ENCODE results near the gene EDC3. TPM values are rescaled to one million over a fixed set of nuclear protein-coding genes. Genes with fewer than 3 reads are reported as not detected.

Gene EDC3
- total RNA-seq, 4 donors from 2014 or later: 10.5 to 20.4 (median 15.0) TPM

- no peak for TF ChIP-seq CTCF (IDR thresholded peaks at IDR 0.05; ENCODE audit: low read depth)
Observed at GRCh38 chr15:74669627-74670026, 26.2 kb downstream of the EDC3 start.

GRCh38 chr15:74667975-74668374 is 27.8 kb downstream of the EDC3 start:
- TF ChIP-seq CTCF (IDR thresholded peaks at IDR 0.05; ENCODE audit: low read depth): no peak

GRCh38 chr15:74664670-74665069 is 31.2 kb downstream of the EDC3 start:
- no peak for TF ChIP-seq CTCF (IDR thresholded peaks at IDR 0.05; ENCODE audit: low read depth)

GRCh38 chr15:74664028-74664616 is 31.7 kb downstream of the EDC3 start:
- no peak for TF ChIP-seq CTCF (IDR thresholded peaks at IDR 0.05; ENCODE audit: low read depth)

GRCh38 chr15:74663303-74664027 is 32.4 kb downstream of the EDC3 start:
- no peak for TF ChIP-seq CTCF (IDR thresholded peaks at IDR 0.05; ENCODE audit: low read depth)

- TF ChIP-seq CTCF (IDR thresholded peaks at IDR 0.05; ENCODE audit: low read depth): no peak
Observed at GRCh38 chr15:74662064-74662860, 33.6 kb downstream of the EDC3 start.

- no peak for TF ChIP-seq CTCF (IDR thresholded peaks at IDR 0.05; ENCODE audit: low read depth)
Observed at GRCh38 chr15:74657846-74658245, 38.0 kb downstream of the EDC3 start.
